Hepatocyte (in vitro differentiated cells): ENCODE measurements around the gene OR10A3.

Experiments used
- CTCF ChIP-seq: fragments of 200-600 bp; sonication (generic); IDR thresholded peaks from 2 replicates; pipeline ENCODE4 v1.5.1; 2016; ENCODE audit warnings: antibody characterized with exemption, mild to moderate bottlenecking; ENCODE audit not compliant: poor library complexity
- EZH2 ChIP-seq: fragments of 200-600 bp; sonication (generic); IDR thresholded peaks from 2 replicates; pipeline ENCODE4 v1.6.1; 2016; ENCODE audit warnings: antibody characterized with exemption, mild to moderate bottlenecking, borderline replicate concordance

GRCh38 chr11:7936615-7937014 lies 4.9 kb downstream of the OR10A3 start:
- TF ChIP-seq CTCF (no peak), EZH2 (no peak)
